Skeletal muscle satellite cell (primary cell): ENCODE results near the gene IPO4. TPM values are rescaled to one million over a fixed set of nuclear protein-coding genes. Genes with fewer than 3 reads are reported as not detected.

Source experiments
- H3K27me3 ChIP-seq: 2 replicates; pipeline ENCODE4 v1.7.0; 2013; ENCODE audit warnings: low read length; ENCODE audit not compliant: control insufficient read depth, insufficient read depth
- H3K36me3 ChIP-seq: 2 replicates; pipeline ENCODE4 v1.7.0; 2013; ENCODE audit warnings: mild to moderate bottlenecking, control low read depth, low read length; ENCODE audit not compliant: insufficient read depth
- H3K4me1 ChIP-seq: 2 replicates; pipeline ENCODE4 v1.7.0; 2013; ENCODE audit warnings: low read length; ENCODE audit not compliant: control insufficient read depth, insufficient read depth
- H3K4me2 ChIP-seq: 2 replicates; pipeline ENCODE4 v1.7.0; 2013; ENCODE audit warnings: mild to moderate bottlenecking, low read length
- H3K4me3 ChIP-seq: 2 replicates; pipeline ENCODE4 v1.7.0; 2013; ENCODE audit warnings: low read length
- H3K9ac ChIP-seq: 2 replicates; pipeline ENCODE4 v1.7.0; 2013; ENCODE audit warnings: mild to moderate bottlenecking, low read depth, low read length, moderate library complexity
- H3K9me3 ChIP-seq: replicated peaks from 2 replicates; pipeline ENCODE4 v1.7.0; 2013; ENCODE audit warnings: mild to moderate bottlenecking, control low read depth, low read length
- total RNA-seq: library from RNA; depleted of rRNA; stranded (reverse); fragments of >200 nt; gene quantifications from 2 replicates; pipeline ENCODE4 v1.2.3, GENCODE V29; 2012; rRNA removed

Gene IPO4, protein sequence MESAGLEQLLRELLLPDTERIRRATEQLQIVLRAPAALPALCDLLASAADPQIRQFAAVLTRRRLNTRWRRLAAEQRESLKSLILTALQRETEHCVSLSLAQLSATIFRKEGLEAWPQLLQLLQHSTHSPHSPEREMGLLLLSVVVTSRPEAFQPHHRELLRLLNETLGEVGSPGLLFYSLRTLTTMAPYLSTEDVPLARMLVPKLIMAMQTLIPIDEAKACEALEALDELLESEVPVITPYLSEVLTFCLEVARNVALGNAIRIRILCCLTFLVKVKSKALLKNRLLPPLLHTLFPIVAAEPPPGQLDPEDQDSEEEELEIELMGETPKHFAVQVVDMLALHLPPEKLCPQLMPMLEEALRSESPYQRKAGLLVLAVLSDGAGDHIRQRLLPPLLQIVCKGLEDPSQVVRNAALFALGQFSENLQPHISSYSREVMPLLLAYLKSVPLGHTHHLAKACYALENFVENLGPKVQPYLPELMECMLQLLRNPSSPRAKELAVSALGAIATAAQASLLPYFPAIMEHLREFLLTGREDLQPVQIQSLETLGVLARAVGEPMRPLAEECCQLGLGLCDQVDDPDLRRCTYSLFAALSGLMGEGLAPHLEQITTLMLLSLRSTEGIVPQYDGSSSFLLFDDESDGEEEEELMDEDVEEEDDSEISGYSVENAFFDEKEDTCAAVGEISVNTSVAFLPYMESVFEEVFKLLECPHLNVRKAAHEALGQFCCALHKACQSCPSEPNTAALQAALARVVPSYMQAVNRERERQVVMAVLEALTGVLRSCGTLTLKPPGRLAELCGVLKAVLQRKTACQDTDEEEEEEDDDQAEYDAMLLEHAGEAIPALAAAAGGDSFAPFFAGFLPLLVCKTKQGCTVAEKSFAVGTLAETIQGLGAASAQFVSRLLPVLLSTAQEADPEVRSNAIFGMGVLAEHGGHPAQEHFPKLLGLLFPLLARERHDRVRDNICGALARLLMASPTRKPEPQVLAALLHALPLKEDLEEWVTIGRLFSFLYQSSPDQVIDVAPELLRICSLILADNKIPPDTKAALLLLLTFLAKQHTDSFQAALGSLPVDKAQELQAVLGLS
- 82.4 and 107 TPM in 2 replicates for total RNA-seq

DNA sequence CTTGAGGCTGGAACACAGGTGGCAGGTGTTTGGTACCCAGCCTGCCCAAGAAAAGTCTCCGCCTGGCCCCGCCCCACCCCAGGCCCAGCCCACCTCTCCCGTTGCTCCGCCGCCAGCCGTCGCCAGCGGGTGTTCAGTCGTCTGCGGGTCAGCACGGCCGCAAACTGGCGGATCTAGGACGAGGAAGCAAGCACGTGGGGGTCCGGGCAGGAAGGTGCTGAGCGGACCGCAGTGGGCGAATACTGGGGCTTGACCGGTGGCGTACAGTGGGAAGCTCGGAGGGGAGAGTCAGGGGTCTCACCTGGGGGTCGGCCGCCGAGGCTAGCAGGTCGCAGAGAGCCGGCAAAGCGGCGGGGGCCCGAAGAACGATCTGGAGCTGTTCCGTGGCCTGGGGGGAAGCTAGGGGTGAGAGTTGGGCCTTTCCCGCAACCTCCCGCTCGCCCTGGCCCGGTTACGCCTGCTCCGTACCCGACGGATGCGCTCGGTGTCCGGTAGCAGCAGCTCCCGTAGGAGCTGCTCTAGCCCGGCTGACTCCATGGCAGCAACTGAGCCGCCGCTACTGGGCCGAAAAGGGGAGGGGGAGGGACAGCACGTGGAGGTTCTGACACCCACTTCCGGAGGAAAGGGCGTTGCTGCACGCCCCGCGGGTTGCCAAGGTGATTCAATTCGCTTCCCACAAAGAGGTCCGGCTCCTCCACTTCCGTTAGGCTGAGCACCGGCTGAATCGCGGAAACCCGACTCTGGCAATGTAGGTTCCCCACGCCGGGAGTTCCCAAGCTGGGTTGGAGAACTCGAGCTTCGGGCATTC lies at the start of gene IPO4:
Gene IPO4, minus strand, starts transcription at position 566 of the 808 bp plus-strand sequence. Its CDS starts 29 bp downstream, at position 537.
- Histone ChIP-seq H3K9me3 (no peaks in the 10 kb centered on the region), H3K36me3 (peaks cover 52% of the 10 kb centered on the region), H3K27me3 (no peaks in the 10 kb centered on the region), H3K4me3 (peak within 1 kb of the TSS; percentile 82), H3K4me1 (peaks cover 15% of the 10 kb centered on the region), H3K9ac (peak within 1 kb of the TSS; percentile 84), H3K4me2 (peak within 1 kb of the TSS; percentile 96)

DNA sequence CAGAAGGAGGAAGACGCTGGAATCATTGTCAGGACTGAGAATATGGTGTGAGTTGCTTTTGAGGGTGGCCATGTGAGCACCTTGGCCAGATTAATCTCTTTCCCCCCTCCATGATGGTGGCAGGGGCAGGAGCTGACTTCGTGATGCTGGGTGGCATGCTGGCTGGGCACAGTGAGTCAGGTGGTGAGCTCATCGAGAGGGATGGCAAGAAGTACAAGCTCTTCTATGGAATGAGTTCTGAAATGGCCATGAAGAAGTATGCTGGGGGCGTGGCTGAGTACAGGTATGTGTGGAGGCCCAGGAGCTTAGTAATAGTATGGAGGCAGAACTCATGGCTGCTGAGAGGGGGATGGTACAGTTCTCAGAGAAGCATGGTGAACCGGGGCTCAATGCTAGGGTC lies 49.5 kb upstream of the IPO4 start:
- H3K4me1 ChIP-seq, result peaks cover 52% of the 10 kb centered on the region
- H3K9ac ChIP-seq, result no peak overlapping the region
- no peaks in the 10 kb centered on the region for H3K9me3 ChIP-seq
- H3K27me3 ChIP-seq, result no peaks in the 10 kb centered on the region
- no peak overlapping the region for H3K4me2 ChIP-seq
- H3K36me3 ChIP-seq, result peaks cover 57% of the 10 kb centered on the region
- H3K4me3 ChIP-seq, result no peak overlapping the region

DNA sequence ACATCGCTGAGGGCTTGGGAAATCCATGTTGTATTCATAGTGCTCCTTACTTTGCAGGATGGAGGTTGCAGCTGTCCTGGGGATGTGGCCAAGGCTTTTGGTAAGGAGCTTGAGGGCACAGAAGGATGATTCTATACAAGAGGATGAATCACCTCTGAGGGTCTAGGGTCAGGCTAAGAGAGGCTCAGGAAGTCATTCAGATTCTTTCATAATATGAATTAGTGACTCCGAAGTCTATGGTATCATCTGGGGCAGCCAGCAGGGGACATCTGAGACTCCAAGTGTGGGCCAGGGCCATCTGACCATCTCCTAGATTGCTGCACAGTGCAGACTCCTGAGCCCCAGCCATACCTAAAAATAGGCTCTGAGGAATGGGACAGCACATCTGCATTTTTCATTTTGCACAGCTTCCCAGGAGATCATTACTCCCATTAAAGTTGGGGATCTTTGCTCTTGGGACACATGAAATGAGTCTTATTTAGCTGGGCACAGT lies 48.9 kb upstream of the IPO4 start:
- Histone ChIP-seq H3K4me1 (peaks cover 52% of the 10 kb centered on the region), H3K27me3 (no peaks in the 10 kb centered on the region), H3K36me3 (peaks cover 57% of the 10 kb centered on the region), H3K4me2 (no peak overlapping the region), H3K9me3 (no peaks in the 10 kb centered on the region), H3K4me3 (no peak overlapping the region), H3K9ac (no peak overlapping the region)

DNA sequence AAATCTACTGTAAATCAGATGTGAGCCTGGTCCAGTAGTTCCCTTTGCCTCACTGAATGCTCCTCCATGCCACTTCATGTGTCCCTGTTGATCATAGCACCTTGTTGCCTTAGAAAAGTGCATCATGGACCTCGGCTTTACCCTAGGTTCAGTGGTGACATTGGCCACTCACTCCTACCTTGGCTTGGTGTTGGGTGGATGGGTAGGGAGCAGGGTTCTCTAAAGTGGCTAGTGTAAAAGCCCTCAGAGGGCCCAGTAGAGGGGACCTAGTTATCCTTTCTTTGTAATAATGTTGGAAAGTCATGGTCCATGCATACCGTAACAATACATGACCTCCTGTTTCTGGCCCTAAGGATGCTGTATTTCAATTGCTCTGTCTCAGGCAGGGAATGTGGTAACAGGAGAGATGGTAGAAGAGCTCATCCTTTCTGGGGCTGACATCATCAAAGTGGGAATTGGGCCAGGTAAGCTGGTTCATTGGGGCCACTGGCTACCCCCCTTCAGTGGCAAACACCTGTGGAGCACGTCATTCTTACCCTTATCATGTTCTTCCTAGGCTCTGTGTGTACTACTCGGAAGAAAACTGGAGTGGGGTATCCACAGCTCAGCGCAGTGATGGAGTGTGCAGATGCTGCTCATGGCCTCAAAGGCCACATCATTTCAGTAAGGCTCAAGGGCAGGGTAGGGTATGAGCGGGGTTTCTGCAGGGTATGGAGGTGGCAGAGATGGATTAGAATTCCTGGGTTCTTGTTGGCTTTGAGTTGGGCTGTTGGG lies 48.3 kb upstream of the IPO4 start:
- Histone ChIP-seq H3K9ac (no peak overlapping the region), H3K27me3 (no peaks in the 10 kb centered on the region), H3K4me3 (no peak overlapping the region), H3K36me3 (peaks cover 57% of the 10 kb centered on the region), H3K4me1 (peaks cover 52% of the 10 kb centered on the region), H3K4me2 (no peak overlapping the region), H3K9me3 (no peaks in the 10 kb centered on the region)

DNA sequence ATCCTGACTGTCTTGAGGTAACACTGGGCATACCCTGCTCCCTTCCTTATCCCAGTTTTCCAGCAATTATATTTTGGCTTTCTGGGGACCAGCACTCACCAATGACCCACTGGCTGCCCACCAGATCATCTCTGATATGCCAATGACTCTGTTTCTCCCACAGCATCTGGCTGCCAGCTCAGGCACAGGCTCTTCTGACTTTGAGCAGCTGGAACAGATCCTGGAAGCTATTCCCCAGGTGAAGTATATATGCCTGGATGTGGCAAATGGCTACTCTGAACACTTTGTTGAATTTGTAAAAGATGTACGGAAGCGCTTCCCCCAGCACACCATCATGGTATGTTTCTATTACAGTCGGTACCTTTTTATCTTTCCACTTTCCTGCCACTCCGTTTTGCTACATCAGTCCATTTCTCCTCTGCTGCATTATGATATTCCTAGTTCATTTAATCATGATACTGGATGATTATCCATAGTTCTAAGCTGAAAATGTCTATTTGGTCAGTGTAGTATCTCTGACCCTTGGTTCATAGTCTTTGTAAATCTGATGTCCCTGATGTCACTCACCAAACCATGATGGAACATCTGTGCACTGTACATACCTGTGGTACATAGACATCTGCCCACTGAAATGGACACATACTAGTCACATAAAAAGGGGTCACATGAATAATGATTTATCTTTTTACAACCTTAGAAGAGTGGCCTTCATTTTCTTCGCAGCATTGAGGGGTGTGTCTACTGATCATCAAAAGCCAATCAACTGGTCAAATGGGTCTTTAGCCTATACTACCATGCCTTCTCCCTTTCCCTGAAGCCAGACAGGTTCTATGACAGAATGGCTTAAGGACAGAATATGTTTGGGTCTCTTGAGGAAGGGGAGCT lies 47.4 kb upstream of the IPO4 start:
- H3K9me3 ChIP-seq, result no peaks in the 10 kb centered on the region
- H3K4me2 ChIP-seq, result no peak overlapping the region
- H3K27me3 ChIP-seq, result no peaks in the 10 kb centered on the region
- H3K36me3 ChIP-seq, result peaks cover 56% of the 10 kb centered on the region
- H3K4me3 ChIP-seq, result no peak overlapping the region
- peaks cover 49% of the 10 kb centered on the region for H3K4me1 ChIP-seq
- H3K9ac ChIP-seq, result no peak overlapping the region

DNA sequence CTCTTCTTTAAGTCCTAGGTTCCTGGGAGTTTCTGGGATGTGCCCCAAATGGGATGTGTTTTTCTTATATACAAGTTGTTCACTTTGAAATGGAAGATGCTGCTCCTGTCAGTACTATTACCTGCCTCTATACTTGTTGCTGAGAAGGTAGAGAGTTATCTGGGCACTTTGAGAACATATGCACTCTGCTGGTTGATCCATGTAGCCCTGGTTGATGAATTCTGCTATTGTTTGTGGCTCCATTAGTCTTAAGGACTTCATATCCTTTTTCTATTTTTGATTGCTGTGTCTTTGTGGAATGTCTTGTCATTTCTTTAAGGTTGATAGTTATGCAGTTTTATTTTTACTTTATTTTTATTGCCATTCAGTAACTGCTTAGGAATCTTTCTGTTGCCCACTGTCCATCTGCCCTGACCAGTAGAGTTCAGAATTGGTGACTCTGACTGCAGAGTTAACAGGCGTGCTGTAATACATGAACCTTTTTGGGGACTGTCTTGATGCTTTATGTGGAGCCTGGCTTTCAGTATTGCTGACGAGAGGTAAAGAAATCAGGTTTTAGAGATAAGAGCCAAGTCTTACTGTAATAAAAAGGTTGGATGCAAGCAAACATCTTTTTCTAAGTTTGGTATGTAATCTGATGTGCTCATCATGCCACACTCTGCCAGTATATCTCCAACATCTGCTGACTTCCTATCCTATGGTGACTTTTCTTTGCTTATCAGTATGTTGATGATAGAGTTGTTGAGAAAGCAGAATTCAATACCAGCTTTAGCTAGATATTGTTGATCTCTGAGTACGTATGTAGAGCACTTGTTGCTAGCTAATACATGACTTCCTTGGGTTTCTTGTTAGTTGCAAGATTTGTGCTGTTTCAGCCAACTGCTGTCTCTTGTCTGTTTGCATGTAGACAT lies 45.7 kb upstream of the IPO4 start:
- no peaks in the 10 kb centered on the region for H3K9me3 ChIP-seq
- no peak overlapping the region for H3K9ac ChIP-seq
- H3K27me3 ChIP-seq, result no peaks in the 10 kb centered on the region
- H3K4me2 ChIP-seq, result peak overlapping the region; percentile 96
- H3K36me3 ChIP-seq, result peaks cover 39% of the 10 kb centered on the region
- peaks cover 41% of the 10 kb centered on the region for H3K4me1 ChIP-seq
- no peak overlapping the region for H3K4me3 ChIP-seq

DNA sequence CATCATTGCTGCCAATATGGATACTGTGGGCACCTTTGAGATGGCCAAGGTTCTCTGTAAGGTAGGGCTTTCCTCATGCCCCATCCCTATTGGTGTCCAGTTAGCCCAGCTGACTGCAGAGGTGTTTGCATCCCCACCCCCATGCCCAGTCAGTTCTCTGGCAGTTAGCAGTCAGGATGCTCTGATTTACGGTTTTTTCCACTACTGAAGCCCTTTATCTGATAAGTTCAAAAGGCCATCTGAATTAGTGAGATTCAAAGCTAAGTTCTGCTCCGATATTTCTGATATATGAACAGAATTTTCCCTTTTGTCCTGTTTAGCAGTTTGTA lies 44.9 kb upstream of the IPO4 start:
- Histone ChIP-seq H3K36me3 (peaks cover 31% of the 10 kb centered on the region), H3K4me1 (peaks cover 33% of the 10 kb centered on the region), H3K9me3 (no peaks in the 10 kb centered on the region), H3K4me3 (peak overlapping the region; percentile 91), H3K9ac (peak overlapping the region; percentile 97), H3K27me3 (no peaks in the 10 kb centered on the region), H3K4me2 (peak overlapping the region; percentile 96)

DNA sequence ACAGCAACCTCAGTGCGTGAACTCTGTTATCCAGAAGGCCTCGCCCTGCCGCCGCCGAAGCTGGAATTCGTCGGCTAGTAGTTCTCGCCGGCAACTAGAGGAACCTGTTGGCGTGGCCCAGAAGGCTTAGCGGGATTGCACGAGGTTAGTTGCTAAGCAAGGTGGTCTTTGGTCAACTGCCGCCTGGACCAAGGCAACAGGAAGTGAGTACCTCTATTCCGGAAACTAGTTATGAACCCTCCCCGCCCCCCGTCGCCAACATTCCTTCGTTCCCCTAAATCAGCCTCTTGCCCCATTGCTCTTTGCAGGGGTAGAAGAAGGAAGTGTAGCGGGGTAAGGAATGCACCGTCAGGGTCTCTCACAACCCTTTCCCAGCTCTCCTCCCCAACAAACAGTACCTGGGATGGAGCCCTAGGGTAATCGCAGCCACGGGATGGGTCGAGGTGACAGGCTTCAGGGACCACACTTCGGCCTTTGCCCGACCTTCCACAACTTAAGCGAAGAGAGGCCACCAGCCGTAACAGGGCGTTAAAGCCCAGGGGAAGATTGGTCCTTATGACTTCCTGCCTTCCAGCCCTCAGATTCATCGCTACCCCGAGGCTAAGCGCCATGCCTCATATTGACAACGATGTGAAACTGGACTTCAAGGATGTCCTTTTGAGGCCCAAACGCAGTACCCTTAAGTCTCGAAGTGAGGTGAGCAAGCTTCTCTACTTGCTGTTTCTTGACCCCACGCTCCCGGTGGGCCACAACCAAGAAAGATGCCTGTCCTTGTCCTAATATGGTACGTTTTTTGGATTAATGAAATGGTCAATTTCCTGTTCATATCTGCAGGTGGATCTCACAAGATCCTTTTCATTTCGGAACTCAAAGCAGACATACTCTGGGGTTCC lies 44.3 kb upstream of the IPO4 start, which contains the start of gene GMPR2:
Gene GMPR2, plus strand, starts transcription at position 285 of the 893 bp plus-strand sequence. Its CDS starts 325 bp downstream, at position 610.
- Histone ChIP-seq H3K4me3 (peak within 1 kb of the TSS; percentile 91), H3K9ac (peak within 1 kb of the TSS; percentile 97), H3K36me3 (peaks cover 25% of the 10 kb centered on the region), H3K27me3 (no peaks in the 10 kb centered on the region), H3K9me3 (no peaks in the 10 kb centered on the region), H3K4me2 (peak within 1 kb of the TSS; percentile 96), H3K4me1 (peaks cover 28% of the 10 kb centered on the region)
